Rectal smooth muscle tissue (tissue), 1 donor: ENCODE results near the gene RTN4.

Experiments used
- H3K27ac ChIP-seq: one replicate; pipeline ENCODE4 v1.7.0; 2013; ENCODE audit warnings: low read depth, low read length, inconsistent platforms
- H3K27me3 ChIP-seq: one replicate; pipeline ENCODE4 v1.7.0; 2013; ENCODE audit warnings: low read length; ENCODE audit not compliant: control insufficient read depth, insufficient read depth
- H3K36me3 ChIP-seq: one replicate; pipeline ENCODE4 v1.7.0; 2013; ENCODE audit warnings: low read length; ENCODE audit not compliant: control insufficient read depth, insufficient read depth
- H3K4me1 ChIP-seq: one replicate; pipeline ENCODE4 v1.7.0; 2013; ENCODE audit warnings: low read length; ENCODE audit not compliant: control insufficient read depth, insufficient read depth
- H3K4me3 ChIP-seq: one replicate; pipeline ENCODE4 v1.7.0; 2013; ENCODE audit warnings: low read length
- H3K9ac ChIP-seq: one replicate; pipeline ENCODE4 v1.7.0; 2013; ENCODE audit warnings: low read length

RTN4 gene

DNA sequence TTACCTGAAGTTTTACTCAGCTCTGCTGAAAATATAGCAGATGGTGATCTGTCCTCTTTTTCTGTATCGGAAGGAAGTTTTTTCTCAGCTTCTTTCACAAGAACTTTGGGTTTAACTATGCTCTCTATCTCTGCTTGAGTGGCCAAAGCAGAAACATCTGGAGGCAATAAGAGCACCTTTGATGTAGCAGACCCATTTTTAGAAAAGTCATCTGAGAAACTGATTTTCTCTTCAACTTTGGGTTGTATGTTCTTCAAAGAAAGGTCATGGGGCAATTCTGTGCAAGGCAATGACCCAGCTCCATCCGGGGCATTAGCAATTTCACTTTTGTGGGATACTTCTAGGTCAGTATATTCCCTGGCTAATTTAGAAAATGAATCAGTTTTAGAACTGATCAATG lies 25.2 kb downstream of the RTN4 start:
- no peaks in the 10 kb centered on the region for H3K36me3 ChIP-seq
- no peak overlapping the region for H3K27ac ChIP-seq
- no peaks in the 10 kb centered on the region for H3K27me3 ChIP-seq
- H3K4me1 ChIP-seq = peaks cover 22% of the 10 kb centered on the region
- no peak overlapping the region for H3K9ac ChIP-seq
- no peak overlapping the region for H3K4me3 ChIP-seq

DNA sequence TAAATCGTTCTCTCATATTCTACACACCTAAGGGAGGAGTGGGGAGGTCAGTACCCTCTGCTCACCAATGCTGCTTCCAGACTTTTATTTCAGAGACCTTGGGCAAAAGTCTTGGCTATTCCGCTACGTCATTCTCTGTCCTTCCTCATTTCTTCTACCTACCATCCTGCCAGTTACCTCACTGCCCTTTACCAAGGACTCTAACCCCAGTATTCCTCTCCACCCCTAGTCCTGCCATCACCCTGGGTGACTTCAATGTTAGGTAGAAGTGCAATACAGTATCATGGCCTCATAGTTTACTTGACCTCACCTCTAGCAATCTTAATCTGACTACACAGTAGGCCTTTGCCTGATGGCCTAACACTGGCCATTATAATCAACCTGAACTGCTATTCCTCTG lies 27.8 kb downstream of the RTN4 start:
- no peak overlapping the region for H3K4me3 ChIP-seq
- peaks cover 14% of the 10 kb centered on the region for H3K4me1 ChIP-seq
- H3K27me3 ChIP-seq = no peaks in the 10 kb centered on the region
- H3K9ac ChIP-seq = no peak overlapping the region
- H3K36me3 ChIP-seq = no peaks in the 10 kb centered on the region
- H3K27ac ChIP-seq = no peak overlapping the region

- Histone ChIP-seq H3K27me3 (no peaks in the 10 kb centered on the region), H3K9ac (no peak overlapping the region), H3K36me3 (no peaks in the 10 kb centered on the region), H3K27ac (no peak overlapping the region), H3K4me3 (no peak overlapping the region), H3K4me1 (peaks cover 8% of the 10 kb centered on the region)
Measured at GRCh38 chr2:55019526-55020258, 30.6 kb downstream of the RTN4 start.

DNA sequence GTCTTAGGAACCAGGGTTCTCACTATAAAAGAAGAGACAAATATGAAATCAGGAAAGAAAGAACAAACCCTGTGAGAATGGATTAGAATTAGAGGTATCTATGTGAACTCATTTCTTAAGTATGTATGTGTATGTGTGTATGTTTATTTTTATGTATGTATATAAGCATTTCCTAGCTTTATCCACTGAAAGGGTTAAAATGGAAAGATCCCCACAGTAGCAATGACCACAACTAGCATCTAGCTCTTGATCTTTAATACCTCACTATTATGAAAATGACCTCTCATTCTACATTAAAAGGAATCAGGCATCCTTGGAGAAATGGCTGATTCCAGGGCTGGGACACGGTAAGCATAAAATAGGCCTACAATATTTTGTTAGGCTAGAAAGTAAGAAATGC lies 31.6 kb downstream of the RTN4 start:
- no peak overlapping the region for H3K9ac ChIP-seq
- H3K36me3 ChIP-seq = no peaks in the 10 kb centered on the region
- H3K4me1 ChIP-seq = peaks cover 12% of the 10 kb centered on the region
- no peak overlapping the region for H3K27ac ChIP-seq
- no peaks in the 10 kb centered on the region for H3K27me3 ChIP-seq
- no peak overlapping the region for H3K4me3 ChIP-seq

- Histone ChIP-seq H3K27me3 (no peaks in the 10 kb centered on the region), H3K27ac (no peak overlapping the region), H3K36me3 (no peaks in the 10 kb centered on the region), H3K4me3 (no peak overlapping the region), H3K4me1 (peaks cover 17% of the 10 kb centered on the region), H3K9ac (no peak overlapping the region)
Measured at GRCh38 chr2:55017880-55018279, 32.4 kb downstream of the RTN4 start.

DNA sequence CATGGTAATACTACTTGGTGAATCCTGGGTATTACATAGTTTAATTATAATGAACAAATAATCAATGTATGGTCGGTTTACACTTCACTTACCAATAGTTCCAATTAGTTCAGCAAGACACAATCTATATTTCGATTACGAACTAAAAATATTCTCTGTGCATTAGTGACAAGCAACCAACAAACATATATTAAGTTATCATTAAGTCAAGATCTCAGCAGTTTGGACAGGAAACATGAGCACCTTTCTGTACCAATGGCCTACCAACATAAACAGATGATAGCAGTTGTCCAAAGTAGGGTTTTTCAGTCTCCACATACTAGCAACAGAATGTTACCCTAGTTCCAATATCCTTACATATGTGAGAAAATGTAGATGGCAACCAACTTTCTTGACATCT lies 32.8 kb downstream of the RTN4 start:
- no peaks in the 10 kb centered on the region for H3K36me3 ChIP-seq
- peaks cover 22% of the 10 kb centered on the region for H3K4me1 ChIP-seq
- H3K27ac ChIP-seq = no peak overlapping the region
- H3K27me3 ChIP-seq = no peaks in the 10 kb centered on the region
- no peak overlapping the region for H3K9ac ChIP-seq
- H3K4me3 ChIP-seq = no peak overlapping the region

GRCh38 chr2:55014962-55015939 lies 35.0 kb downstream of the RTN4 start:
- no peaks in the 10 kb centered on the region for H3K27me3 ChIP-seq
- no peak overlapping the region for H3K9ac ChIP-seq
- H3K27ac ChIP-seq = no peak overlapping the region
- no peak overlapping the region for H3K4me3 ChIP-seq
- no peaks in the 10 kb centered on the region for H3K36me3 ChIP-seq
- peaks cover 27% of the 10 kb centered on the region for H3K4me1 ChIP-seq

- Histone ChIP-seq H3K27me3 (no peaks in the 10 kb centered on the region), H3K4me1 (peaks cover 30% of the 10 kb centered on the region), H3K36me3 (no peaks in the 10 kb centered on the region), H3K4me3 (no peak overlapping the region), H3K9ac (no peak overlapping the region), H3K27ac (no peak overlapping the region)
Measured at GRCh38 chr2:55013936-55014335, 36.3 kb downstream of the RTN4 start.

DNA sequence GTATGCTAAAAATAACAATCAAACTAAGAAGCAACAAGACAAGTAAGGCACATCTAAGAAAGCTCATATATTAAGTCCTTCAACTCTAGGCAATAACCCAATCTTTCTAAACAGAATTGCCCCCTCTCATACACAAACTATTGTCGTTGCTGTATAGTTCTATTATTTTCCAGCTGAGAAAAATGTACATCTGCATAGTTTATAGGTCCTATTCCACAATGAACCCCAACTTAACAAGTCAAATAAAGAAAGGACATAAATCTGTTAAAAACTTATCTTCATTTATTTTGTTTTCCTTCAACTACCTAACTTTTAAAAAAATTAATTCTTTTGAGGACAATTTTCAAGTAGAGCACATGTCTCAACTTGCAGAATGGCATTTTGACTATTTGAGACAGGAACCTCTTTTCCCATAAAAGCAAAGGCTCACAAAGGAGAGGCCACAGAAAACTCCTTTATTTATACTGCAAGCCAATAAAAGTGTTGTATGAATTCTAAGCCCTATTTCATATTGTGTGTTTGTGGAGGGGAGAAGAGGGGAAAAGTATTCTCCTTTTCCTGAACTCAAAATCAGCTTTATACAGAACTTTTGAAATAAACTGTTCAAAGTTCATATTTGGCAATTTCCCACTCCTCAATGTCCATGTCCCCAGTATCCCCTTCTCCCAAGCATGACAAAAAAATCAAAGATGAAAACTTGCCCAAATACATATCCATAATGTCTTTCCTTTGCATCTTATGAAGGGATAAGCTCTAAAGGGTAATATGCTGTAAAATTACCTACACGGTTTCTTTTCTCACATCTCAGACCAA lies 37.4 kb downstream of the RTN4 start:
- Histone ChIP-seq H3K27me3 (no peaks in the 10 kb centered on the region), H3K27ac (no peak overlapping the region), H3K9ac (no peak overlapping the region), H3K4me1 (peaks cover 35% of the 10 kb centered on the region), H3K4me3 (no peak overlapping the region), H3K36me3 (no peaks in the 10 kb centered on the region)

GRCh38 chr2:55011831-55012671 lies 38.2 kb downstream of the RTN4 start:
- H3K4me1 ChIP-seq = peaks cover 35% of the 10 kb centered on the region
- no peak overlapping the region for H3K9ac ChIP-seq
- no peak overlapping the region for H3K27ac ChIP-seq
- H3K4me3 ChIP-seq = no peak overlapping the region
- no peaks in the 10 kb centered on the region for H3K27me3 ChIP-seq
- no peaks in the 10 kb centered on the region for H3K36me3 ChIP-seq

DNA sequence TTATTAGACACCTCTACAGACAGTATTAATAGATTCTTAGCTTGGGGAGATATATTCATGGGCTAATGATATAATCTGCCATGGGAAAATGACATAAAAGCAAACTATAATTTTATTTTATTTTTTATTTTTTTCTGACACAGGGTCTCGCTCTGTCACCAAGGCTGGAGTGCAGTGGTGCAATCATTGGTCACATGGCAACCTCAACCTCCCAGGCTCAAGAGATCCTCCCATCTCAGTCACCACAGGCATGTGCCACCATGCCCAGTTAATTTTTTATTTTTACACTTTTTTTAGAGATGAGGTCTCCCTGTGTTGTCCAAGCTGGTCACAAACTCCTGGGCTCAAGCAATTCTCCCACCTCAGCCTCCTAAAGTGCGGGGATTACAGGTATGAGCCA lies 39.3 kb downstream of the RTN4 start:
- Histone ChIP-seq H3K4me1 (peaks cover 35% of the 10 kb centered on the region), H3K9ac (no peak overlapping the region), H3K27ac (no peak overlapping the region)

More for the DNA sequence above, 39.3 kb downstream of the RTN4 start:
- H3K36me3 ChIP-seq = no peaks in the 10 kb centered on the region
- no peaks in the 10 kb centered on the region for H3K27me3 ChIP-seq
- no peak overlapping the region for H3K4me3 ChIP-seq
